Measurements from ENCODE around the gene EXOC6B. TPM values are rescaled to one million over a fixed set of nuclear protein-coding genes. Genes with fewer than 3 reads are reported as not detected.

The EXOC6B gene
- total and polyA plus RNA-seq, 2 experiments from 2014 or later = 8.9 to 18.3 TPM

GRCh38 chr2:72718876-72719275, 107.0 kb downstream of the EXOC6B start:
- Histone ChIP-seq H3K4me3 (no peak overlapping the region), H3K9me3 (ENCODE audit: low read depth) (no peaks in the 10 kb centered on the region), H3K27me3 (replicated peaks; ENCODE audit: insufficient read depth) (no peaks in the 10 kb centered on the region), H3K4me2 (ENCODE audit: unreplicated experiment) (no peak overlapping the region), H2AFZ (no peak overlapping the region), H3F3A (ENCODE audit: insufficient read depth) (peaks cover 8% of the 10 kb centered on the region; the same call in 1 of the 2 replicates), H3K9me2 (ENCODE audit: insufficient read depth) (no peaks in the 10 kb centered on the region), H3K79me2 (ENCODE audit: insufficient read depth) (no peaks in the 10 kb centered on the region), H3K36me3 (ENCODE audit: low read depth) (peaks cover 10% of the 10 kb centered on the region; the same call in 1 of the 2 replicates), H3K4me1 (ENCODE audit: insufficient read depth) (peaks cover 13% of the 10 kb centered on the region), H3K9ac (no peak overlapping the region), H3K27ac (no peak overlapping the region), H4K20me1 (ENCODE audit: insufficient read depth) (no peaks in the 10 kb centered on the region)
- TF ChIP-seq EZH2phosphoT487 (IDR thresholded peaks at IDR 0.05; ENCODE audit: insufficient read depth, low read depth) = no peak
- no peak for TF ChIP-seq EZH2 (IDR thresholded peaks at IDR 0.05; ENCODE audit: insufficient read depth, poor library complexity, severe bottlenecking)
- in situ Hi-C loops (cut with MboI) = no loop called here
- DNase-seq = no peak

GRCh38 chr2:72716601-72717000, 109.2 kb downstream of the EXOC6B start:
- no peaks in the 10 kb centered on the region for H3F3A ChIP-seq (ENCODE audit: insufficient read depth)
- 46 to 51% methylated on average over 2 of the region's 2 CpGs for WGBS, 2 experiments (ENCODE audit: low coverage in 1 of 2, low lambda C conversion rate in 2 of 2, missing lambda C conversion rate in 2 of 2)
- H3K9ac ChIP-seq = no peak overlapping the region
- H3K4me2 ChIP-seq (ENCODE audit: unreplicated experiment) = no peak overlapping the region
- peaks cover 10% of the 10 kb centered on the region; the same call in 1 of the 2 replicates for H3K36me3 ChIP-seq (ENCODE audit: low read depth)
- DNase-seq = no peak
- no peak overlapping the region for H3K4me3 ChIP-seq
- in situ Hi-C loops (cut with MboI) = no loop called here
- TF ChIP-seq EZH2 (IDR thresholded peaks at IDR 0.05; ENCODE audit: insufficient read depth, poor library complexity, severe bottlenecking) (no peak), EZH2phosphoT487 (IDR thresholded peaks at IDR 0.05; ENCODE audit: insufficient read depth, low read depth) (no peak)
- no peaks in the 10 kb centered on the region for H3K9me2 ChIP-seq (ENCODE audit: insufficient read depth)
- H3K4me1 ChIP-seq (ENCODE audit: insufficient read depth) = no peaks in the 10 kb centered on the region; the same call in 1 of the 2 replicates
- no peak overlapping the region for H2AFZ ChIP-seq
- no peaks in the 10 kb centered on the region for H3K27me3 ChIP-seq (replicated peaks; ENCODE audit: insufficient read depth)
- no peaks in the 10 kb centered on the region for H3K9me3 ChIP-seq (ENCODE audit: low read depth)
- no peaks in the 10 kb centered on the region; the same call in 1 of the 2 replicates for H4K20me1 ChIP-seq (ENCODE audit: insufficient read depth)
- H3K79me2 ChIP-seq (ENCODE audit: insufficient read depth) = no peaks in the 10 kb centered on the region
- no peak overlapping the region for H3K27ac ChIP-seq

GRCh38 chr2:72713857-72714256, 112.0 kb downstream of the EXOC6B start:
- Histone ChIP-seq H3K27ac (no peak overlapping the region; the same call in 1 of the 2 replicates), H3K4me2 (ENCODE audit: unreplicated experiment) (no peak overlapping the region), H3F3A (ENCODE audit: insufficient read depth) (no peaks in the 10 kb centered on the region), H2AFZ (no peak overlapping the region), H3K36me3 (ENCODE audit: low read depth) (peaks cover 10% of the 10 kb centered on the region; the same call in 1 of the 2 replicates), H3K9me2 (ENCODE audit: insufficient read depth) (no peaks in the 10 kb centered on the region), H3K4me3 (no peak overlapping the region), H3K27me3 (replicated peaks; ENCODE audit: insufficient read depth) (no peaks in the 10 kb centered on the region), H3K79me2 (ENCODE audit: insufficient read depth) (no peaks in the 10 kb centered on the region), H4K20me1 (ENCODE audit: insufficient read depth) (no peaks in the 10 kb centered on the region; the same call in 1 of the 2 replicates), H3K4me1 (ENCODE audit: insufficient read depth) (no peaks in the 10 kb centered on the region), H3K9ac (no peak overlapping the region), H3K9me3 (ENCODE audit: low read depth) (no peaks in the 10 kb centered on the region)
- DNase-seq = no peak
- TF ChIP-seq EZH2 (IDR thresholded peaks at IDR 0.05; ENCODE audit: insufficient read depth, poor library complexity, severe bottlenecking) (no peak), EZH2phosphoT487 (IDR thresholded peaks at IDR 0.05; ENCODE audit: insufficient read depth, low read depth) (no peak)
- in situ Hi-C loops (cut with MboI) = no loop called here

- H3K9ac ChIP-seq = no peak overlapping the region
- no peak for TF ChIP-seq EZH2 (IDR thresholded peaks at IDR 0.05; ENCODE audit: insufficient read depth, poor library complexity, severe bottlenecking)
- no peak for TF ChIP-seq EZH2phosphoT487 (IDR thresholded peaks at IDR 0.05; ENCODE audit: insufficient read depth, low read depth)
- no peak overlapping the region for H3K27ac ChIP-seq
- H3K4me3 ChIP-seq = no peak overlapping the region
- H3K27me3 ChIP-seq (replicated peaks; ENCODE audit: insufficient read depth) = no peaks in the 10 kb centered on the region
- H3F3A ChIP-seq (ENCODE audit: insufficient read depth) = no peaks in the 10 kb centered on the region
- no peaks in the 10 kb centered on the region for H3K4me1 ChIP-seq (ENCODE audit: insufficient read depth)
- no peaks in the 10 kb centered on the region for H3K9me2 ChIP-seq (ENCODE audit: insufficient read depth)
- no peaks in the 10 kb centered on the region; the same call in 1 of the 2 replicates for H4K20me1 ChIP-seq (ENCODE audit: insufficient read depth)
- H3K79me2 ChIP-seq (ENCODE audit: insufficient read depth) = no peaks in the 10 kb centered on the region
- H3K4me2 ChIP-seq (ENCODE audit: unreplicated experiment) = no peak overlapping the region
- no peaks in the 10 kb centered on the region for H3K9me3 ChIP-seq (ENCODE audit: low read depth)
- in situ Hi-C loops (cut with MboI) = no loop called here
- no peak for DNase-seq
- H2AFZ ChIP-seq = no peak overlapping the region
- peaks cover 10% of the 10 kb centered on the region; the same call in 1 of the 2 replicates for H3K36me3 ChIP-seq (ENCODE audit: low read depth)
These were observed 112.9 kb downstream of the EXOC6B start for GRCh38 chr2:72712977-72713376.

- Histone ChIP-seq H2AFZ (no peak overlapping the region), H3K36me3 (ENCODE audit: low read depth) (peaks cover 5% of the 10 kb centered on the region; the same call in 1 of the 2 replicates), H3K4me2 (ENCODE audit: unreplicated experiment) (no peak overlapping the region), H3K79me2 (ENCODE audit: insufficient read depth) (no peaks in the 10 kb centered on the region), H4K20me1 (ENCODE audit: insufficient read depth) (no peaks in the 10 kb centered on the region; the same call in 1 of the 2 replicates), H3K27ac (no peak overlapping the region), H3K4me1 (ENCODE audit: insufficient read depth) (no peaks in the 10 kb centered on the region), H3K9me3 (ENCODE audit: low read depth) (no peaks in the 10 kb centered on the region), H3F3A (ENCODE audit: insufficient read depth) (no peaks in the 10 kb centered on the region), H3K27me3 (replicated peaks; ENCODE audit: insufficient read depth) (no peaks in the 10 kb centered on the region), H3K9ac (no peak overlapping the region), H3K4me3 (no peak overlapping the region), H3K9me2 (ENCODE audit: insufficient read depth) (no peaks in the 10 kb centered on the region)
- DNase-seq = no peak
- in situ Hi-C loops (cut with MboI) = no loop called here
- no peak for TF ChIP-seq EZH2 (IDR thresholded peaks at IDR 0.05; ENCODE audit: insufficient read depth, poor library complexity, severe bottlenecking)
- TF ChIP-seq EZH2phosphoT487 (IDR thresholded peaks at IDR 0.05; ENCODE audit: insufficient read depth, low read depth) = no peak
These were observed 113.5 kb downstream of the EXOC6B start for GRCh38 chr2:72712304-72712703.
